GM12891 (cell line): ENCODE data around the gene MICAL3.

Experiments used
- PAX5 ChIP-seq: IDR thresholded peaks from 2 replicates; pipeline ENCODE4 v1.6.1; 2011; ENCODE audit warnings: low read length, moderate library complexity, mild to moderate bottlenecking; ENCODE audit not compliant: insufficient read depth, severe bottlenecking
- POLR2A ChIP-seq: IDR thresholded peaks from 2 replicates; pipeline ENCODE4 v1.6.1; 2011; ENCODE audit warnings: low read depth, low read length, control low read depth
- TAF1 ChIP-seq: IDR thresholded peaks from 2 replicates; pipeline ENCODE4 v1.6.1; 2011; ENCODE audit warnings: low read depth, low read length, control low read depth

DNA sequence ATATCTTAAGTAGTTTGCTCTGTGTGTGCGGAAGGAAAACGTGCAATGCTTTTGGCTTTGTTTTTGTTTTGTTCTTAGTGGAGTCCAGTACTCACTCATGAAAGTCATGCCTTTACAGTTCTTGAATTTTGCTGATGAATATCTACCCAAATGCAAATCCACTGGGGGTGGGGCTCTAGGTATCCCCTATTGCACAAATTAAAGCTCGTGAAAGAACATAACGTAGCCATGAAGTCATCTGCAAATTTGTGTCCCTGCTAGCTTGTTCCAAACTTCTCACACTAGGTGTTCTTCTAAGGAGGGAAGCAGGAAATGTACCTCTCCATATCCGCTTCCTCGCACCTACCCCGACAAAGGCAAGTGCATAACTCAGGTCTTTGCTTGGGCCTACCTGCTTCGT lies 118.9 kb downstream of the MICAL3 start:
- TF ChIP-seq TAF1 (no peak), POLR2A (no peak), PAX5 (no peak)
